Measurements from ENCODE around the gene PTCRA. TPM values are rescaled to one million over a fixed set of nuclear protein-coding genes. Genes with fewer than 3 reads are reported as not detected.
A peak's percentile ranks its signal among the peaks of the same experiment; 100 is the strongest.

The PTCRA gene
- total and polyA plus RNA-seq, 4 donors: 0.37 to 5.5 (median 4.0) TPM

DNA sequence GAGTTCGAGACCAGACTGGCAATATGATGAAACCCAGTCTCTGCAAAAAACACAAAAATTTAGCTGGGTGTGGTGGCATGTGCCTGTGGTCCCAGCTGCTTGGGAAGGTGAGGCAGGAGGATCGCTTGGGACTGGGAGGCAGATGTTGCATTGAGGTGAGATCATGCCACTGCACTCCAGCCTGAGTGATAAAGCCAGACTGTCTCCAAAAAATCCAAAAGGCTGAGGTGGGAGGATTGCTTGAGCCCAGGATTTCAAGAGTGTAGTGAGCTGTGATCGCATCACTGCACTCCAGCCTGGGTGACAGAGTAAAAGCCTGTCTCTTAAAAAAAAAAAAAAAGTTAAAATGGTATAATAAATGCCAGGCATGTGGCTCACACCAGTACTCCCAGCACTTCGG, 1.3 kb upstream of the PTCRA start:
- Histone ChIP-seq H3K36me3 (ENCODE audit: control insufficient read depth in 4 of 4, insufficient read depth in 4 of 4, low read length in 4 of 4) (no peaks in the 10 kb centered on the region), H3K4me3 (no peak overlapping the region), H3K9ac (ENCODE audit: insufficient read depth in 1 of 2, low read length in 2 of 2) (no peak overlapping the region), H3K27ac (ENCODE audit: low read depth in 1 of 2, low read length in 1 of 2) (no peak overlapping the region), H3K27me3 (ENCODE audit: control insufficient read depth in 3 of 3, insufficient read depth in 3 of 3, low read length in 2 of 3) (no peaks in the 10 kb centered on the region), H3K9me3 (ENCODE audit: control insufficient read depth in 4 of 4, insufficient read depth in 3 of 4, low read length in 3 of 4) (no peaks in the 10 kb centered on the region), H3K4me1 (ENCODE audit: control insufficient read depth in 5 of 5, insufficient read depth in 5 of 5, low read length in 5 of 5) (peaks cover 0 to 1% (median 0%) of the 10 kb centered on the region in 5 donors)
- 78 to 88% methylated on average over 4 of the region's 4 CpGs for WGBS, 2 donors
- TF ChIP-seq, protein P1, sequence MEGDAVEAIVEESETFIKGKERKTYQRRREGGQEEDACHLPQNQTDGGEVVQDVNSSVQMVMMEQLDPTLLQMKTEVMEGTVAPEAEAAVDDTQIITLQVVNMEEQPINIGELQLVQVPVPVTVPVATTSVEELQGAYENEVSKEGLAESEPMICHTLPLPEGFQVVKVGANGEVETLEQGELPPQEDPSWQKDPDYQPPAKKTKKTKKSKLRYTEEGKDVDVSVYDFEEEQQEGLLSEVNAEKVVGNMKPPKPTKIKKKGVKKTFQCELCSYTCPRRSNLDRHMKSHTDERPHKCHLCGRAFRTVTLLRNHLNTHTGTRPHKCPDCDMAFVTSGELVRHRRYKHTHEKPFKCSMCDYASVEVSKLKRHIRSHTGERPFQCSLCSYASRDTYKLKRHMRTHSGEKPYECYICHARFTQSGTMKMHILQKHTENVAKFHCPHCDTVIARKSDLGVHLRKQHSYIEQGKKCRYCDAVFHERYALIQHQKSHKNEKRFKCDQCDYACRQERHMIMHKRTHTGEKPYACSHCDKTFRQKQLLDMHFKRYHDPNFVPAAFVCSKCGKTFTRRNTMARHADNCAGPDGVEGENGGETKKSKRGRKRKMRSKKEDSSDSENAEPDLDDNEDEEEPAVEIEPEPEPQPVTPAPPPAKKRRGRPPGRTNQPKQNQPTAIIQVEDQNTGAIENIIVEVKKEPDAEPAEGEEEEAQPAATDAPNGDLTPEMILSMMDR (IDR thresholded peaks at IDR 0.05; ENCODE audit: control extremely low read depth, extremely low read depth): no peak
- ATAC-seq (ENCODE audit: insufficient read depth, low FRiP score): no peak
- no peak for DNase-seq

DNA sequence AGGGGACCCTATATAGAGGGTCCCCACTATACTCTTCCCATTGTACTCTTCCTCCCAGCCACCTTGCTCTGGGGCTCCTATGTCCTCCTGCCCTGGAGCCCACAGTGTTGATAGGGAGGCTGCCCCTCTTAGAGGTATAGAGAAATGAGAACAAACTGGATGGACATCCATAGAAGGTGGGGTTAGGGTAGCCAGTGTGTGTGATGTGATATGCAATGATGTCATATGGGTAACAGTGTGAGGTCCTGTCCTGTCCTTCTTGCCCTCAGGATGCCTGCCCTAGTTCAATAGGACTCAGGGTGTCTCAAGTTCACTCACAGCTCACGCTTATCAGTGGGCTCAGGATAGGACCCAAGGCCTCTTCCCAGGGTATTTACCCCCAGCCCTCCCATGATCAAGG, 435 bp downstream of the PTCRA start:
- no peak for DNase-seq
- WGBS, 2 donors: 80 to 93% methylated on average over 1 of the region's 1 CpG
- H3K4me3 ChIP-seq: no peak overlapping the region
- H3K27ac ChIP-seq (ENCODE audit: low read depth in 1 of 2, low read length in 1 of 2): no peak overlapping the region
- no peaks in the 10 kb centered on the region for H3K27me3 ChIP-seq (ENCODE audit: control insufficient read depth in 3 of 3, insufficient read depth in 3 of 3, low read length in 2 of 3)
- no peak for ATAC-seq (ENCODE audit: insufficient read depth, low FRiP score)
- no peaks in the 10 kb centered on the region for H3K36me3 ChIP-seq (ENCODE audit: control insufficient read depth in 4 of 4, insufficient read depth in 4 of 4, low read length in 4 of 4)
- no peaks in the 10 kb centered on the region for H3K9me3 ChIP-seq (ENCODE audit: control insufficient read depth in 4 of 4, insufficient read depth in 3 of 4, low read length in 3 of 4)
- peaks cover 0 to 1% (median 0%) of the 10 kb centered on the region in 5 donors for H3K4me1 ChIP-seq (ENCODE audit: control insufficient read depth in 5 of 5, insufficient read depth in 5 of 5, low read length in 5 of 5)
- TF ChIP-seq, protein P1 (IDR thresholded peaks at IDR 0.05; ENCODE audit: control extremely low read depth, extremely low read depth): no peak
- H3K9ac ChIP-seq (ENCODE audit: insufficient read depth in 1 of 2, low read length in 2 of 2): no peak overlapping the region

DNA sequence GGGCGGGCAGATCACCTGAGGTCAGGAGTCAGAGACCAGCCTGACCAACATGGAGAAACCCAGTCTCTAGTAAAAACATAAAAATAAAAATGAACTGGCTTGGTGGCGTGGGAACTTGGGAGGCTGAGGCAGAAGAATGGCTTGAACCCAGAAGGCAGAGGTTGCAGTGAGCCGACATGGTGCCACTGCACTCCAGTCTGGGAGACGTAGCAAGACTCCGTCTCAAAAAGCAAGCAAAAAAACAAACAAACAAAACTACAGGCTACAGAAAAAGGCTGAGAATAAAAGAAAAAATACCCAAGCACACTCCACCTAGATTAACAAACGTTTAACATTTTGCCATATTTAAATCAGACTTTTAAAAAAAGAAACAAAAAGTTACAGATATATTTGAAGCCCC, 5.9 kb downstream of the PTCRA start:
- WGBS, 2 donors: 68 to 82% methylated on average over 6 of the region's 6 CpGs
- TF ChIP-seq, protein P1 (IDR thresholded peaks at IDR 0.05; ENCODE audit: control extremely low read depth, extremely low read depth): no peak
- Histone ChIP-seq H3K9me3 (ENCODE audit: control insufficient read depth in 4 of 4, insufficient read depth in 3 of 4, low read length in 3 of 4) (no peaks in the 10 kb centered on the region), H3K4me1 (ENCODE audit: control insufficient read depth in 5 of 5, insufficient read depth in 5 of 5, low read length in 5 of 5) (no peaks in the 10 kb centered on the region), H3K9ac (ENCODE audit: insufficient read depth in 1 of 2, low read length in 2 of 2) (no peak overlapping the region), H3K36me3 (ENCODE audit: control insufficient read depth in 4 of 4, insufficient read depth in 4 of 4, low read length in 4 of 4) (no peaks in the 10 kb centered on the region), H3K27me3 (ENCODE audit: control insufficient read depth in 3 of 3, insufficient read depth in 3 of 3, low read length in 2 of 3) (no peaks in the 10 kb centered on the region), H3K27ac (ENCODE audit: low read depth in 1 of 2, low read length in 1 of 2) (no peak overlapping the region), H3K4me3 (no peak overlapping the region)
- DNase-seq (no peak), ATAC-seq (ENCODE audit: insufficient read depth, low FRiP score) (no peak)

DNA sequence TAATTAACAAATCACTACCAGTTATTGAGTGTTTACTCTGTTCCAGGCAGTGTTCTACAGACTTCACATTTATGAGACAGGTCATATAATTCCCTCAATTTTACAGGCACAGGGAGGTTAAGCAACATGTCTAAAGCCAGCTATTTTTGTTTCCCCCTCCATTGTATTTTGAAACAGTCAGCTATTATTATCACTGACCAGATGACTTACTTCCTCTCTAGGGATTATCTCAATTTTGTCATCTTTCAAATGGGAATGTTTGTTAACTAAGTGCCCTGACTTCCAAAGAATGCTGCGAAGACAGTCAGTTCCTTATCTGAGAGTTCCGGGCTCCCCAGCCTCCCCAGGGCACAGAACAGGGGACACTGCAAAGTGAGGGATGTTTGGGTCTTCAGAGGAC, 7.8 kb downstream of the PTCRA start:
- H3K4me1 ChIP-seq (ENCODE audit: control insufficient read depth in 5 of 5, insufficient read depth in 5 of 5, low read length in 5 of 5): peaks cover 0 to 4% (median 0%) of the 10 kb centered on the region in 5 donors
- no peaks in the 10 kb centered on the region for H3K36me3 ChIP-seq (ENCODE audit: control insufficient read depth in 4 of 4, insufficient read depth in 4 of 4, low read length in 4 of 4)
- H3K27ac ChIP-seq (ENCODE audit: low read depth in 1 of 2, low read length in 1 of 2): peak overlapping the region in 1 of 2 donors; percentile 53
- TF ChIP-seq, protein P1 (IDR thresholded peaks at IDR 0.05; ENCODE audit: control extremely low read depth, extremely low read depth): no peak
- DNase-seq: no peak
- 66 to 73% methylated on average over 2 of the region's 2 CpGs for WGBS, 2 donors
- no peaks in the 10 kb centered on the region for H3K9me3 ChIP-seq (ENCODE audit: control insufficient read depth in 4 of 4, insufficient read depth in 3 of 4, low read length in 3 of 4)
- H3K4me3 ChIP-seq: no peak overlapping the region
- H3K9ac ChIP-seq (ENCODE audit: insufficient read depth in 1 of 2, low read length in 2 of 2): no peak overlapping the region
- ATAC-seq (ENCODE audit: insufficient read depth, low FRiP score): no peak
- H3K27me3 ChIP-seq (ENCODE audit: control insufficient read depth in 3 of 3, insufficient read depth in 3 of 3, low read length in 2 of 3): no peaks in the 10 kb centered on the region
